Measurements from ENCODE around the gene C1orf198. TPM values are rescaled to one million over a fixed set of nuclear protein-coding genes. Genes with fewer than 3 reads are reported as not detected.
A peak's percentile ranks its signal among the peaks of the same experiment; 100 is the strongest.

Gene C1orf198
- total and polyA plus RNA-seq, 12 donors: 26.0 to 66.0 (median 42.9) TPM

- ATAC-seq: no peak
- peak overlapping the region in 1 of 10 donors; percentile 12 for H3K27ac ChIP-seq
- peaks cover 10 to 56% (median 21%) of the 10 kb centered on the region in 9 donors for H3K4me1 ChIP-seq
- no peaks in the 10 kb centered on the region for H3K27me3 ChIP-seq
- intact Hi-C loops (cut with DNase I): no loop called here
- WGBS, 2 donors: 96 to 99% methylated on average over 4 of the region's 4 CpGs
- H3K9me3 ChIP-seq: no peaks in the 10 kb centered on the region
- no peak for DNase-seq
- no peak overlapping the region for H3K4me3 ChIP-seq
- no peak for TF ChIP-seq CTCF (IDR thresholded peaks at IDR 0.05)
- peaks cover 0 to 57% (median 21%) of the 10 kb centered on the region in 9 donors for H3K36me3 ChIP-seq
Measured at GRCh38 chr1:230844561-230844960, 23.8 kb downstream of the C1orf198 start.

GRCh38 chr1:230843503-230844309, 24.6 kb downstream of the C1orf198 start:
- H3K27ac ChIP-seq: peak overlapping the region in 7 of 10 donors; percentile 20 to 77 (median 59)

GRCh38 chr1:230842801-230843200, 25.5 kb downstream of the C1orf198 start:
- Histone ChIP-seq H3K27ac (peak overlapping the region in 8 of 10 donors; percentile 20 to 77 (median 58)), H3K4me3 (no peak overlapping the region), H3K36me3 (peaks cover 0 to 75% (median 32%) of the 10 kb centered on the region in 9 donors), H3K9me3 (no peaks in the 10 kb centered on the region), H3K4me1 (peaks cover 2 to 38% (median 12%) of the 10 kb centered on the region in 9 donors), H3K27me3 (no peaks in the 10 kb centered on the region)
- DNase-seq (peak; percentile 68 to 84), ATAC-seq (peak; percentile 71 to 96 (median 88))
- 57 to 70% methylated on average over 8 of the region's 8 CpGs for WGBS, 2 donors
- TF ChIP-seq CTCF (IDR thresholded peaks at IDR 0.05): no peak
- intact Hi-C loops (cut with DNase I): no loop called here

More at GRCh38 chr1:230843503-230844309, 24.6 kb downstream of the C1orf198 start:
- Histone ChIP-seq H3K36me3 (peaks cover 0 to 66% (median 27%) of the 10 kb centered on the region in 9 donors), H3K4me1 (peaks cover 4 to 47% (median 15%) of the 10 kb centered on the region in 9 donors), H3K27me3 (no peaks in the 10 kb centered on the region), H3K9me3 (no peaks in the 10 kb centered on the region), H3K4me3 (no peak overlapping the region)
- ATAC-seq (peak in 1 of 8 donors; percentile 15), DNase-seq (no peak)
- no peak for TF ChIP-seq CTCF (IDR thresholded peaks at IDR 0.05)
- 88 to 94% methylated on average over 27 to 28 of the region's 28 CpGs for WGBS, 2 donors
- intact Hi-C loops (cut with DNase I): no loop called here

DNA sequence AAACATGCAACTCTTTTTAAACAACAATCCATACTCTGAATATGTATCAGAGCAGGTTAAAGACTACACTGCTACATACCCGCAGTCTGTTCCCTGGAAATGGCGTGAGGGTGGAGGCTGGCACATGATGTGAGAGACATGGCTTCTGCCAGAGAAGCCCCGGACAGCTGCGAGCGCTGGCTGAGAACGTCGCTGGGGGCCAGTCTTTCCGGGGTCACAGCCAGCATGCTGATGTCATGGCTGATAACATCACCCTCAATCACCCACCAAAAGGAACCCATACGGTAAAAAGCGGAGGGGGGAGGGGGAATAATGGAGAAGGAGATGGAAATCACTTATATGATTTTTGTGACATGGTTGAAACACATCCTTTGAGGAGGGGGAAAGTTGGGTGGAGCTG, 29.1 kb downstream of the C1orf198 start:
- H3K9me3 ChIP-seq: no peaks in the 10 kb centered on the region
- peaks cover 0 to 78% (median 37%) of the 10 kb centered on the region in 9 donors for H3K36me3 ChIP-seq
- TF ChIP-seq CTCF (IDR thresholded peaks at IDR 0.05): no peak
- ATAC-seq: no peak
- no peaks in the 10 kb centered on the region for H3K27me3 ChIP-seq
- WGBS, 2 donors: 70% methylated on average over 10 of the region's 10 CpGs
- peaks cover 0 to 27% (median 14%) of the 10 kb centered on the region in 9 donors for H3K4me1 ChIP-seq
- DNase-seq: no peak
- intact Hi-C loops (cut with DNase I): no loop called here
- H3K27ac ChIP-seq: peak overlapping the region in 1 of 10 donors; percentile 13
- no peak overlapping the region for H3K4me3 ChIP-seq
